ACC112 (cell line): ENCODE measurements around the gene UBE2L5.
A peak's percentile ranks its signal among the peaks of the same experiment; 100 is the strongest.

Source experiments
- H2AFZ ChIP-seq: fragments of 200-600 bp; sonication (generic); one replicate; pipeline ENCODE4 v1.6.0; 2017; ENCODE audit warnings: antibody characterized with exemption, low read length; ENCODE audit not compliant: unreplicated experiment
- H3K27ac ChIP-seq: fragments of 200-600 bp; sonication (generic); 2 replicates; pipeline ENCODE4 v1.5.1; 2014; ENCODE audit warnings: low read depth, mild to moderate bottlenecking, antibody characterized with exemption, low read length, moderate library complexity
- H3K27me3 ChIP-seq: fragments of 200-600 bp; sonication (generic); 2 replicates; pipeline ENCODE4 v1.6.1; 2014; ENCODE audit warnings: mild to moderate bottlenecking, antibody characterized with exemption, low read length, moderate library complexity, mixed read lengths; ENCODE audit not compliant: insufficient read depth
- H3K36me3 ChIP-seq: fragments of 200-600 bp; sonication (generic); 2 replicates; pipeline ENCODE4 v1.6.1; 2016; ENCODE audit warnings: mild to moderate bottlenecking, antibody characterized with exemption, low read length, moderate library complexity, mixed read lengths; ENCODE audit not compliant: insufficient read depth
- H3K4me1 ChIP-seq: fragments of 200-600 bp; sonication (generic); one replicate; pipeline ENCODE4 v1.6.1; 2016; ENCODE audit warnings: low read length, mixed read lengths; ENCODE audit not compliant: insufficient read depth, unreplicated experiment, control insufficient read depth
- H3K4me3 ChIP-seq: fragments of 200-600 bp; sonication (generic); 2 replicates; pipeline ENCODE4 v1.5.1; 2014; ENCODE audit warnings: mild to moderate bottlenecking, low read depth, low read length
- H3K79me2 ChIP-seq: fragments of 200-600 bp; sonication (generic); one replicate; pipeline ENCODE4 v1.6.0; 2016; ENCODE audit warnings: low read length; ENCODE audit not compliant: control insufficient read depth, unreplicated experiment, insufficient read depth

UBE2L5 gene

GRCh38 chr13:30418717-30419459 is 3.4 kb upstream of the UBE2L5 start:
- Histone ChIP-seq H3K27ac (no peak overlapping the region), H3K79me2 (no peaks in the 10 kb centered on the region), H3K4me3 (no peak overlapping the region)

GRCh38 chr13:30421093-30422053 is 920 bp upstream of the UBE2L5 start:
- peak overlapping the region; percentile 85 for H3K4me3 ChIP-seq
- H3K4me1 ChIP-seq: peaks cover 3% of the 10 kb centered on the region
- H3K79me2 ChIP-seq: no peaks in the 10 kb centered on the region
- no peaks in the 10 kb centered on the region for H3K36me3 ChIP-seq
- no peaks in the 10 kb centered on the region for H3K27me3 ChIP-seq
- H2AFZ ChIP-seq: peak overlapping the region; percentile 63
- H3K27ac ChIP-seq: peak overlapping the region; percentile 57

More at GRCh38 chr13:30418717-30419459, 3.4 kb upstream of the UBE2L5 start:
- Histone ChIP-seq H3K4me1 (peaks cover 3% of the 10 kb centered on the region), H3K36me3 (no peaks in the 10 kb centered on the region), H3K27me3 (no peaks in the 10 kb centered on the region), H2AFZ (no peak overlapping the region)

GRCh38 chr13:30423891-30424290 is 1.6 kb downstream of the UBE2L5 start:
- Histone ChIP-seq H3K27ac (no peak overlapping the region), H2AFZ (no peak overlapping the region), H3K36me3 (no peaks in the 10 kb centered on the region), H3K79me2 (no peaks in the 10 kb centered on the region), H3K4me3 (no peak overlapping the region), H3K4me1 (peaks cover 3% of the 10 kb centered on the region), H3K27me3 (no peaks in the 10 kb centered on the region)

DNA sequence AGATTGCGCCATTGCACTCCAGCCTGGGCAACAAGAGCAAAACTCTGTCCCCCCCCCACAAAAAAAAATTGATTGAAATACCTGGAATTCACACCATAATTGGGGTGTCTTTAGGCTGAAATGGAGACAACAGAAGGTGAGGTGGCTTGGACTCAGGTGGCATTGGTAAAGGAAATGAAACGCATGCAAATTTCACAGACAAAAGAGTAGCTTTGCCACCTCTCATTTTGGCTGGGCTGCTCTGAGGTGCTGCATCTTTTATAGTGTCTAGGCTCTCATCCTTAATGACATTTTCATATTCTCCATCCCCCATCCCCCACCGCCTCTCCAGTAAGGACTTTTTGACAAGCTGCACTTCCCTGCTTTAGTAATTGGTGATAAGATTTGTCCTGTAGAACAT is 6.9 kb downstream of the UBE2L5 start:
- H3K36me3 ChIP-seq: no peaks in the 10 kb centered on the region
- H3K4me3 ChIP-seq: no peak overlapping the region
- H3K79me2 ChIP-seq: no peaks in the 10 kb centered on the region
- no peak overlapping the region for H2AFZ ChIP-seq
- no peak overlapping the region for H3K27ac ChIP-seq
- no peaks in the 10 kb centered on the region for H3K27me3 ChIP-seq
- peaks cover 27% of the 10 kb centered on the region for H3K4me1 ChIP-seq

DNA sequence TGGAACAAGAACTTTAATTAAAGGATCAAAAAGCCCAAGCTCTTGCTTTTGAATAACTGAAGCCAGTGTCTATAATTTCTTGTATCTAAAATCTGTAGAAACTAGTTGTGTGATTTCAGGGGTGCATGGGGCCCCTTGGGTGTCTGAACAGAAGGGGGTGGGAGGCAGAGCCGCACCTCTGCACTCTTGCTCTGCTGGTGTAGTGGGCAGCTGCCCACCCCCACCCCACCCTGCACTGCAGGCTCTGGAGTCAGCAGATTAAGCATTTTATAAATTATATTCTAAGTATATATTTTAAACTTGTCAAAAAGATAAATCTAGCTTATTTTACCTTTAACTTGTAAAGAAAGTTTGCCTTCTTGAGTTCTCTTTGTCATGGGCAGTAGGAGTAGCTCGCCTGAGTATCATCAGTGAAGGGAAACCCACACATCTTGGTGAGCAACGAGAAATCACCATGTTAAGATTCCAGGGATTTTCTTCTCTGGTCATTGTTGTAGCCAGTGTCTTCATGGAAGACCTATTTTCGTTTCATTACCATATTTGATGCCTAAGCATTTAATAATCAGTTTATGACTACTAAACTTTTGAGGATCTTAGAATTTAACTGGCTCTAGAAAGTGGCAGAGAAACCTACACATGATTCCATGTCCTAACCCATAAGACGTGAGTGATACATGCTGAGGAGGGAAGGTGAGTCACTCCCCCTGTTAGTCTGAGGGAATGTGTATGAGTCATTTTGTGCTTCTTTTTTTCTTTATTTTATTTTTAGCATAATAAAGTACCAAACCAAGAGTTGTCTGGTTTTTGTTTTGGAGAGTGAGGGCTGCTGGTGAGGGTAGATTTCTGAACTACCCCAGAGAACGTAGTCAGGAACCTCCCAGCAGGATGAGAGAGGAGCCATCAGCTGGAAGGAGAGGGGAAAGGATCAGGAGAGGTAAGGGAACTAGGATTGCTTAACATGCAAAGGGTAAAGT is 7.7 kb downstream of the UBE2L5 start:
- H2AFZ ChIP-seq: no peak overlapping the region
- H3K27ac ChIP-seq: peak overlapping the region; percentile 75
- H3K4me3 ChIP-seq: no peak overlapping the region

DNA sequence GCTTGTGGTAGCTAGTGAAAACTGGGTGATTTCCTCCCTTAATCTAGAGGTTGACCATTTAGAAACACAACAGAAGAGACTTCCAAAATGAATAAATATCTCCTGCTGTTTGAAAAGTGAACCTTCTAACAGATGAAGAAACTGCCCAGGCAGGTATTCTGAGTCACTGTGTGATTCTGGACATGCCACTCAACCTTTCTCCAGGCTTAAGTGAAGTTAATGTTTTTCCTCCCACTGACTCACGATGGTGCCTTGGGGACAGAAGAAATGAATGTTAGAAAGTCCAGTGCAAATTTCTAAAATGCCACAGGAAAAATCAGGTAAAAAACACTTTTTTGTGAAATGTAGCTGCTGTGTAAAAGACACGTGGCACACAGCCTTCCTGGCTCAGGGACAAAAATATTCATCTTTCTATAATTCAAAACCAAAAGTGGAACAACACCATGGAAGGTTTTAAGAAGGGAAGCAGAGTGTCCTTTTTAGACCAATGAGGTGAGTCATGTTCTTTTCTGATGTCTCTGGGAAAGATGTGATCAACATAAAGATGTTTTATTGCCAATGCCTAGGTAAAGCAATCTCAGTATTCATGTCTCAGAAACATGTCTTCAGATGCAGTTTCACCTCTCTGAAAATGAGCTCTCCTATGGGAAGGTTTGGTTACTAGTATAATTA is 9.1 kb downstream of the UBE2L5 start:
- no peaks in the 10 kb centered on the region for H3K36me3 ChIP-seq
- H3K4me3 ChIP-seq: no peak overlapping the region
- no peaks in the 10 kb centered on the region for H3K27me3 ChIP-seq
- peak overlapping the region; percentile 54 for H2AFZ ChIP-seq
- H3K4me1 ChIP-seq: peaks cover 27% of the 10 kb centered on the region
- peak overlapping the region; percentile 75 for H3K27ac ChIP-seq
- H3K79me2 ChIP-seq: no peaks in the 10 kb centered on the region

More for the DNA sequence above, 7.7 kb downstream of the UBE2L5 start:
- Histone ChIP-seq H3K36me3 (no peaks in the 10 kb centered on the region), H3K4me1 (peaks cover 27% of the 10 kb centered on the region), H3K27me3 (no peaks in the 10 kb centered on the region), H3K79me2 (no peaks in the 10 kb centered on the region)

GRCh38 chr13:30435911-30436451 is 13.7 kb downstream of the UBE2L5 start:
- H3K27ac ChIP-seq: no peak overlapping the region
- no peaks in the 10 kb centered on the region for H3K79me2 ChIP-seq
- H3K36me3 ChIP-seq: no peaks in the 10 kb centered on the region
- peaks cover 10% of the 10 kb centered on the region for H3K4me1 ChIP-seq
- H3K27me3 ChIP-seq: no peaks in the 10 kb centered on the region
- H3K4me3 ChIP-seq: no peak overlapping the region
- H2AFZ ChIP-seq: no peak overlapping the region

DNA sequence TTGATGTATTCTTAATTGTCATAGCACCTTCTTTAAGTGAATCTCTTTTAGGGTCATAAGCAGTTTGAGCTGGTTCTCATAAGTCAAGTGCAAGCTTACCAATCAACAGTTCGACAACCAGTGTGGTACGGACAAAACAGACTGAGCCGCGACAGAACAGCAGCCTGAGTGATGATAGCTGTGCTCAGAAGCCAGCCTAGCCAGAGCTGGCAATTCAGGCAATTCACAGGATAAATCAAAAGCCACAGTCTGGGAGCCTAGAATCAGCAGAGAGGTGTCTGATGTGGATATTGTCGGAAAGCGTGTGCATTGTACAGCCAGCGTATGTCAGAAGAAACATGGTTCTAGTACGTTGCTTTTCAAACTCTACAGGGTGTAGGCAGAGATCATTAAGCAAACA is 14.9 kb downstream of the UBE2L5 start:
- no peak overlapping the region for H3K4me3 ChIP-seq
- no peaks in the 10 kb centered on the region for H3K36me3 ChIP-seq
- no peak overlapping the region for H2AFZ ChIP-seq
- no peak overlapping the region for H3K27ac ChIP-seq
- no peaks in the 10 kb centered on the region for H3K79me2 ChIP-seq
- H3K4me1 ChIP-seq: no peaks in the 10 kb centered on the region
- no peaks in the 10 kb centered on the region for H3K27me3 ChIP-seq

DNA sequence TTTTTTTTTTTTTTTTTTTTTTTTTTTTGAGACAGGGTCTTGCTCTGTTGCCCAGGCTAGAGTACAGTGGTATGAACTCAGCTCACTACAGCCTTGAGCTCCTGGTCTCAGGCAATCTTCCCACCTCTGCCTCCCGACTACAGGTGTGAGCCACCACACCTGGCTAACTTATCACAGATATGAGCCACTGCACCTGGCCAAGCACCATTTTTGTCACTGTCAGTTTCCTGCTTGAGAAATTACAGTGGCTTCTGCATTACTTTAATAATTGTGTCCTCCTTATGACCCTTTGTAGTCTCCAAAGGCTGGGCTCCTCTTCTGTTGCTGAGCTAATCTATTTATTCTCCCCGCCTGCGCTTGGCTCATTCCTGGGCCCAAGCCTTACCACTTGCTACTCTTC is 16.0 kb downstream of the UBE2L5 start:
- Histone ChIP-seq H3K4me1 (no peaks in the 10 kb centered on the region), H3K27me3 (no peaks in the 10 kb centered on the region), H3K4me3 (no peak overlapping the region), H3K36me3 (no peaks in the 10 kb centered on the region), H2AFZ (no peak overlapping the region), H3K27ac (no peak overlapping the region), H3K79me2 (no peaks in the 10 kb centered on the region)
